SH-SY5Y (cell line): ENCODE measurements around the gene C1QL1.

Experiments
- GATA2 ChIP-seq: IDR thresholded peaks from 2 replicates; pipeline ENCODE4 v1.6.1; 2011; ENCODE audit warnings: mild to moderate bottlenecking, low read depth, low read length
- GATA3 ChIP-seq: IDR thresholded peaks from 2 replicates; pipeline ENCODE4 v1.6.1; 2011; ENCODE audit warnings: low read depth, mild to moderate bottlenecking, low read length, moderate library complexity

- TF ChIP-seq GATA2 (no peak), GATA3 (no peak)
Measured at GRCh38 chr17:44959821-44960531, 8.1 kb downstream of the C1QL1 start.
